22Rv1 (cell line): ENCODE measurements around the gene DNAH3.

Experiments used
- CTCF ChIP-seq: fragments of 450-650 bp; IDR thresholded peaks from 2 replicates; pipeline ENCODE4 v1.5.1; 2017; ENCODE audit warnings: mild to moderate bottlenecking
- ZFX ChIP-seq: fragments of 450-650 bp; IDR thresholded peaks from 2 replicates; pipeline ENCODE4 v1.6.1; 2017; ENCODE audit warnings: antibody characterized with exemption, borderline replicate concordance

GRCh38 chr16:20903899-20904506 is 246.6 kb downstream of the DNAH3 start:
- TF ChIP-seq CTCF, result no peak
- TF ChIP-seq ZFX, result no peak
